Measurements from ENCODE around the gene AUP1. TPM values are rescaled to one million over a fixed set of nuclear protein-coding genes. Genes with fewer than 3 reads are reported as not detected.

AUP1 gene
- total and polyA plus RNA-seq, 9 of the 15 experiments (the other 6 are each of a cell fraction or from before 2014, with no cell fraction given) = 70.7 to 245 (median 165) TPM

GRCh38 chr2:74567881-74568280 is 38.4 kb upstream of the AUP1 start:
- no peak overlapping the region for H3K27ac ChIP-seq (ENCODE audit: extremely low read depth, low read depth, low read length)
- CTCF ChIA-PET (ENCODE audit: low intra/inter-chr PET ratio) = no interaction called here
- H3K79me2 ChIP-seq (ENCODE audit: control insufficient read depth, insufficient read depth, low read length) = no peaks in the 10 kb centered on the region
- in situ Hi-C loops (cut with MboI) (no loop called here), intact Hi-C loops (cut with micrococcal nuclease) (no loop called here)
- TF ChIP-seq BRF1 (IDR thresholded peaks at IDR 0.05; ENCODE audit: borderline replicate concordance, extremely low read depth, insufficient read length) = no peak
- no peak for TF ChIP-seq LARP7 (IDR thresholded peaks at IDR 0.05)
- TF ChIP-seq XRCC3 (IDR thresholded peaks at IDR 0.05) = no peak
- TF ChIP-seq KAT7 (CRISPR knock-in tag; IDR thresholded peaks at IDR 0.05; ENCODE audit: borderline replicate concordance) = no peak
- no peak for TF ChIP-seq BCOR (IDR thresholded peaks at IDR 0.05)
- TF ChIP-seq NR3C1 (CRISPR knock-in tag; IDR thresholded peaks at IDR 0.05) = no peak
- TF ChIP-seq GATAD2B (IDR thresholded peaks at IDR 0.05; ENCODE audit: borderline replicate concordance) = no peak
- no peak for TF ChIP-seq NR2C1 (IDR thresholded peaks at IDR 0.05)
- TF ChIP-seq NR2C1 (tag; IDR thresholded peaks at IDR 0.05) = no peak
- no peak for TF ChIP-seq ILK (tag; IDR thresholded peaks at IDR 0.05; ENCODE audit: borderline replicate concordance, low read depth)
- TF ChIP-seq MEF2A (IDR thresholded peaks at IDR 0.05; ENCODE audit: control insufficient read depth, low read depth, low read length) = no peak
- TF ChIP-seq ZMIZ1 (IDR thresholded peaks at IDR 0.05; ENCODE audit: low read depth in 2 of 2, low read length in 2 of 2) = no peak
- TF ChIP-seq NKRF (IDR thresholded peaks at IDR 0.05; ENCODE audit: borderline replicate concordance) = no peak
- no peak for TF ChIP-seq CHD2 (IDR thresholded peaks at IDR 0.05; ENCODE audit: low read depth, low read length)
- no peak for TF ChIP-seq TCF7L2 (IDR thresholded peaks at IDR 0.05; ENCODE audit: low read depth, low read length)
- no peak for TF ChIP-seq ZBTB9 (CRISPR knock-in tag; IDR thresholded peaks at IDR 0.05)
- no peak for TF ChIP-seq PTBP1 (IDR thresholded peaks at IDR 0.05; ENCODE audit: low read depth, low read length)
- TF ChIP-seq CREBBP (IDR thresholded peaks at IDR 0.05; ENCODE audit: low read depth, low read length) = no peak
- H3K4me3 ChIP-seq = no peak overlapping the region
- POLR2A ChIA-PET = no interaction called here
- 39% methylated on average over 5 of the region's 5 CpGs for WGBS (ENCODE audit: insufficient coverage, low coverage, missing lambda C conversion rate)
- FAIRE-seq (no peak), DNase-seq (ENCODE audit: extremely low read depth in 1 of 4, low spot score in 3 of 4) (no peak), ATAC-seq (no peak)
- no peaks in the 10 kb centered on the region; a peak in 1 of 5 replicates for H3K27me3 ChIP-seq (ENCODE audit: control insufficient read depth in 2 of 2, insufficient read depth in 2 of 2, low read length in 2 of 2)
- no peaks in the 10 kb centered on the region for H3K9me1 ChIP-seq (ENCODE audit: control insufficient read depth, insufficient read depth, low read length)
- no peaks in the 10 kb centered on the region for H3K36me3 ChIP-seq (ENCODE audit: control insufficient read depth, insufficient read depth, low read length)
- BruUV-seq (replicated peaks) = no TSS peak
- no peak overlapping the region for H3K9ac ChIP-seq (ENCODE audit: insufficient read depth in 1 of 2, low read depth in 2 of 2, low read length in 2 of 2)
- H3K9me3 ChIP-seq (replicated peaks; ENCODE audit: control insufficient read depth, insufficient read depth, low read depth, low read length) = no peaks in the 10 kb centered on the region
- no peaks in the 10 kb centered on the region for H4K20me1 ChIP-seq (replicated peaks; ENCODE audit: control insufficient read depth, insufficient read depth, low read length)
- 0 out of 2 replicates have a peak overlapping the region, but pooled peaks have one; percentile 13 for H2AFZ ChIP-seq (ENCODE audit: low read depth, low read length)
- no peak overlapping the region for H3K4me2 ChIP-seq (ENCODE audit: insufficient read depth, low read length)
- no peaks in the 10 kb centered on the region; a peak in 1 of 5 replicates for H3K4me1 ChIP-seq (replicated peaks in 1 of 2; ENCODE audit: control insufficient read depth in 2 of 2, insufficient read depth in 2 of 2, low read length in 2 of 2)

All from K562 (cell line).